Fibroblast of skin of left biceps (primary cell): ENCODE results near the gene NCF2.

Source experiments
- DNase-seq, 2 experiments: peaks; one replicate each; pipeline ENCODE4 v3.0.0-alpha.2; 2013; ENCODE audit warnings: low read depth in 2 of 2

Gene NCF2

GRCh38 chr1:183583466-183583865 is 6.8 kb downstream of the NCF2 start:
- DNase-seq = no peak

GRCh38 chr1:183582021-183582713 is 8.1 kb downstream of the NCF2 start:
- DNase-seq = no peak

GRCh38 chr1:183580281-183580682 is 10.0 kb downstream of the NCF2 start:
- no peak for DNase-seq

- DNase-seq = no peak
Observed at GRCh38 chr1:183578856-183579255, 11.4 kb downstream of the NCF2 start.

GRCh38 chr1:183577897-183578465 is 12.3 kb downstream of the NCF2 start:
- DNase-seq = no peak

GRCh38 chr1:183576537-183576936 is 13.7 kb downstream of the NCF2 start:
- DNase-seq = no peak

GRCh38 chr1:183575606-183576005 is 14.7 kb downstream of the NCF2 start:
- DNase-seq = no peak

- DNase-seq = no peak
Observed at GRCh38 chr1:183572721-183573120, 17.5 kb downstream of the NCF2 start.

GRCh38 chr1:183571678-183572268 is 18.5 kb downstream of the NCF2 start:
- no peak for DNase-seq

- DNase-seq = no peak
Observed at GRCh38 chr1:183570451-183570850, 19.8 kb downstream of the NCF2 start.

GRCh38 chr1:183569801-183570200 is 20.5 kb downstream of the NCF2 start:
- no peak for DNase-seq

- no peak for DNase-seq
Observed at GRCh38 chr1:183569141-183569540, 21.1 kb downstream of the NCF2 start.

- peak in 1 of 2 experiments; percentile 3 for DNase-seq
Observed at GRCh38 chr1:183568176-183569021, 21.9 kb downstream of the NCF2 start.

GRCh38 chr1:183567584-183567983 is 22.7 kb downstream of the NCF2 start:
- no peak for DNase-seq

- no peak for DNase-seq
Observed at GRCh38 chr1:183566026-183566425, 24.2 kb downstream of the NCF2 start.

- DNase-seq = no peak
Observed at GRCh38 chr1:183565261-183565660, 25.0 kb downstream of the NCF2 start.

GRCh38 chr1:183562701-183563100 is 27.6 kb downstream of the NCF2 start:
- DNase-seq = no peak

- no peak for DNase-seq
Observed at GRCh38 chr1:183559061-183559460, 31.2 kb downstream of the NCF2 start.

GRCh38 chr1:183554577-183554976 is 35.7 kb downstream of the NCF2 start:
- DNase-seq = no peak

- no peak for DNase-seq
Observed at GRCh38 chr1:183553764-183554163, 36.5 kb downstream of the NCF2 start.

- no peak for DNase-seq
Observed at GRCh38 chr1:183553331-183553730, 36.9 kb downstream of the NCF2 start.

- no peak for DNase-seq
Observed at GRCh38 chr1:183552891-183553290, 37.4 kb downstream of the NCF2 start.
